Endothelial cell (in vitro differentiated cells): ENCODE data around the gene PHEX. TPM values are rescaled to one million over a fixed set of nuclear protein-coding genes. Genes with fewer than 3 reads are reported as not detected.

Experiments
- DNase-seq: peaks from one replicate; pipeline ENCODE4 v3.0.0; 2021; ENCODE audit warnings: low spot score
- H3K27ac Mint-ChIP-seq: one replicate; pipeline ENCODE4 v1.8.0; 2021; ENCODE audit warnings: mixed read lengths, inconsistent platforms; ENCODE audit not compliant: unreplicated experiment
- H3K27me3 Mint-ChIP-seq: one replicate; pipeline ENCODE4 v1.8.0; 2021; ENCODE audit warnings: mild to moderate bottlenecking, moderate library complexity, mixed read lengths, inconsistent platforms; ENCODE audit not compliant: unreplicated experiment
- H3K36me3 Mint-ChIP-seq: one replicate; pipeline ENCODE4 v1.8.0; 2021; ENCODE audit warnings: mild to moderate bottlenecking, low read depth, mixed read lengths, inconsistent platforms; ENCODE audit not compliant: unreplicated experiment
- H3K4me1 Mint-ChIP-seq: one replicate; pipeline ENCODE4 v1.8.0; 2021; ENCODE audit warnings: mild to moderate bottlenecking, mixed read lengths, inconsistent platforms; ENCODE audit not compliant: unreplicated experiment
- H3K4me3 Mint-ChIP-seq: one replicate; pipeline ENCODE4 v1.8.0; 2021; ENCODE audit warnings: mild to moderate bottlenecking, mixed read lengths, inconsistent platforms; ENCODE audit not compliant: unreplicated experiment
- H3K9me3 Mint-ChIP-seq: one replicate; pipeline ENCODE4 v1.8.0; 2021; ENCODE audit warnings: mixed read lengths, inconsistent platforms; ENCODE audit not compliant: unreplicated experiment
- CTCF ChIP-seq: fragments of 200-600 bp; sonication (generic); IDR thresholded peaks from one replicate; pipeline ENCODE4 v1.5.0; 2021; ENCODE audit warnings: antibody characterized with exemption; ENCODE audit not compliant: unreplicated experiment
- total RNA-seq: library from RNA; stranded (reverse); fragmentation: NEBNext Ultra II Directional; extraction: Animal tissue kit (Norgen Biotek cat#: 25700); gene quantifications from one replicate; pipeline ENCODE4 v1.2.1, GENCODE V29; 2021; ENCODE audit not compliant: unreplicated experiment

The PHEX gene
- total RNA-seq, 1 donor from 2014 or later = 0.46 TPM

- H3K27ac Mint-ChIP-seq = no peak overlapping the region
- no peak overlapping the region for H3K4me3 Mint-ChIP-seq
- H3K9me3 Mint-ChIP-seq = no peaks in the 10 kb centered on the region
- TF ChIP-seq CTCF = no peak
- H3K27me3 Mint-ChIP-seq = no peaks in the 10 kb centered on the region
- DNase-seq = no peak
- H3K4me1 Mint-ChIP-seq = peaks cover 3% of the 10 kb centered on the region
- H3K36me3 Mint-ChIP-seq = no peaks in the 10 kb centered on the region
Observed at GRCh38 chrX:22041907-22042530, 9.9 kb downstream of the PHEX start.

- H3K36me3 Mint-ChIP-seq = no peaks in the 10 kb centered on the region
- H3K9me3 Mint-ChIP-seq = no peaks in the 10 kb centered on the region
- no peaks in the 10 kb centered on the region for H3K27me3 Mint-ChIP-seq
- TF ChIP-seq CTCF = no peak
- H3K4me1 Mint-ChIP-seq = no peaks in the 10 kb centered on the region
- no peak overlapping the region for H3K27ac Mint-ChIP-seq
- no peak for DNase-seq
- no peak overlapping the region for H3K4me3 Mint-ChIP-seq
Observed at GRCh38 chrX:22043872-22044271, 11.7 kb downstream of the PHEX start.

- H3K27ac Mint-ChIP-seq = no peak overlapping the region
- no peak overlapping the region for H3K4me3 Mint-ChIP-seq
- no peak for DNase-seq
- no peaks in the 10 kb centered on the region for H3K36me3 Mint-ChIP-seq
- no peak for TF ChIP-seq CTCF
- no peaks in the 10 kb centered on the region for H3K4me1 Mint-ChIP-seq
- no peaks in the 10 kb centered on the region for H3K9me3 Mint-ChIP-seq
- no peaks in the 10 kb centered on the region for H3K27me3 Mint-ChIP-seq
Observed at GRCh38 chrX:22047468-22047867, 15.3 kb downstream of the PHEX start.

DNA sequence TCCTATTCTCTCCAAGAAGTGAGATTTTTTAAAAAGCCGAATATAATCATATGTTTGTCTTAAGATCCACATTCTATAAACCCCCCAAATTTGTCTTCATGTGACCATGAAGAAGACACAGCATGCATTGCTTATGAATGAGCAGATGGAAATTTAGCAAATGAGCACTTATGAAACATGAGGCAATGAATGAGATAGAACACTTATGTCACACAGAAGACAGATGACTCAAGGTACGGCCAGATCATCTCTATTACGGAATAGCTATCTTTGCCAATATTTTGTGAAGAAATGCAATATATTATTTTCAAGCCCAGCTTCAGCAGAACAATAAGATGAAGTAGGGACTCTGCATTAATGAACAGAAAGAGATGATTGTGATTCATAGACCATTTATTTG is 21.4 kb downstream of the PHEX start:
- Mint-ChIP-seq H3K9me3 (no peaks in the 10 kb centered on the region), H3K36me3 (no peaks in the 10 kb centered on the region), H3K27ac (no peak overlapping the region), H3K4me3 (no peak overlapping the region), H3K27me3 (no peaks in the 10 kb centered on the region), H3K4me1 (no peaks in the 10 kb centered on the region)
- no peak for TF ChIP-seq CTCF
- DNase-seq = no peak

DNA sequence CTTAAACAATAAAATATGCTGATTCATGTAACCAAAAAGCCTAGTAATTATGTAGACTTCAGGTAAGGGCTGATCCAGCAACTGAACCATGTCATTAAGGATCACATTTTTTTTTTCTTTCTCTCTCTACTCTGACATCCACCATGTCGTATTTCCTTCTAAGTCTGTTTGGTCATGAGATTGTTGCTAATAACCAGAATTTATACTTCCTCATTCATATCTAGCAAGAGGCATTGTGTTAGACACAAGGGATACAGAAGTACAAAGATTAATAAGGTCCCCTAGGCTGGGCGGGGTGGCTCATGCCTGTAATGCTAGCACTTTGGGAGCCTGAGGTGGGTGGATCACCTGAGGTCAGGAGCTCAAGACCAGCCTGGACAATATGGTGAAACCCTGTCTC is 24.1 kb downstream of the PHEX start:
- Mint-ChIP-seq H3K27ac (no peak overlapping the region), H3K9me3 (no peaks in the 10 kb centered on the region), H3K27me3 (no peaks in the 10 kb centered on the region)

More for the DNA sequence above, 24.1 kb downstream of the PHEX start:
- no peak for DNase-seq
- no peak for TF ChIP-seq CTCF
- Mint-ChIP-seq H3K4me1 (no peaks in the 10 kb centered on the region), H3K4me3 (no peak overlapping the region), H3K36me3 (no peaks in the 10 kb centered on the region)
